ENCODE measurements around the gene RPL39L.

DNA sequence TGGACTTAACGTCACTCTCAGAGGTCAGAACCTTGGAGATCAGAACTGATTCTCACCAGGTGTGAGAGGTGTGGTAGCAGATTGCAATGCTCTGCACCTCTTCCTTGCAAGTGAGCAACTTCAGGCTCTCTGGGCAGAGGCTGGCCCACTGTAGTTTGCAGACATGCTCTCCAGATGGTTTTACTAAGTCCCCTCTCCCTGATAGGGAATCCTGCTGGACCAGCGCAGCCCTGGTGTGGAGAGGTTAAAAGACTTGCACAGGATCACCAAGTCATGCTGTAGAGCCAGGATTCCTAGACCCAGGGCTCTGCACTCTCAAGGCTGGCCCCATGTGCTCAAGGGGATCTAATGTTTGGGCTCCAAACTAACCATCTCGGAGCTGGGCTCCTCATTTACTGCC is 62.2 kb downstream of the RPL39L start:
- TF ChIP-seq, protein P1, sequence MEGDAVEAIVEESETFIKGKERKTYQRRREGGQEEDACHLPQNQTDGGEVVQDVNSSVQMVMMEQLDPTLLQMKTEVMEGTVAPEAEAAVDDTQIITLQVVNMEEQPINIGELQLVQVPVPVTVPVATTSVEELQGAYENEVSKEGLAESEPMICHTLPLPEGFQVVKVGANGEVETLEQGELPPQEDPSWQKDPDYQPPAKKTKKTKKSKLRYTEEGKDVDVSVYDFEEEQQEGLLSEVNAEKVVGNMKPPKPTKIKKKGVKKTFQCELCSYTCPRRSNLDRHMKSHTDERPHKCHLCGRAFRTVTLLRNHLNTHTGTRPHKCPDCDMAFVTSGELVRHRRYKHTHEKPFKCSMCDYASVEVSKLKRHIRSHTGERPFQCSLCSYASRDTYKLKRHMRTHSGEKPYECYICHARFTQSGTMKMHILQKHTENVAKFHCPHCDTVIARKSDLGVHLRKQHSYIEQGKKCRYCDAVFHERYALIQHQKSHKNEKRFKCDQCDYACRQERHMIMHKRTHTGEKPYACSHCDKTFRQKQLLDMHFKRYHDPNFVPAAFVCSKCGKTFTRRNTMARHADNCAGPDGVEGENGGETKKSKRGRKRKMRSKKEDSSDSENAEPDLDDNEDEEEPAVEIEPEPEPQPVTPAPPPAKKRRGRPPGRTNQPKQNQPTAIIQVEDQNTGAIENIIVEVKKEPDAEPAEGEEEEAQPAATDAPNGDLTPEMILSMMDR (IDR thresholded peaks at IDR 0.05; ENCODE audit: low read depth, low read length): no peak
- TF ChIP-seq, protein P2, sequence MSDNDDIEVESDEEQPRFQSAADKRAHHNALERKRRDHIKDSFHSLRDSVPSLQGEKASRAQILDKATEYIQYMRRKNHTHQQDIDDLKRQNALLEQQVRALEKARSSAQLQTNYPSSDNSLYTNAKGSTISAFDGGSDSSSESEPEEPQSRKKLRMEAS (IDR thresholded peaks at IDR 0.05; ENCODE audit: low read depth, low read length): no peak
- no peak for TF ChIP-seq POLR2A (IDR thresholded peaks at IDR 0.05; ENCODE audit: extremely low read depth, insufficient read length)
